Duodenal mucosa (tissue), 2 donors: ENCODE measurements around the gene EIF2B5.
"Not testable (repeated sequence)": the region's sequence is repeated elsewhere in the genome, so short reads cannot be mapped to it uniquely, and the experiment has no call there.

Experiments used
- H3K27ac ChIP-seq: one replicate; pipeline ENCODE4 v1.7.0; 2013; ENCODE audit warnings: low read depth, low read length
- H3K27me3 ChIP-seq, 2 donors: one replicate each; pipeline ENCODE4 v1.7.0; 2013; ENCODE audit warnings: low read length in 2 of 2, control low read depth in 1 of 2; ENCODE audit not compliant: insufficient read depth in 2 of 2, control insufficient read depth in 1 of 2
- H3K36me3 ChIP-seq, 2 donors: one replicate each; pipeline ENCODE4 v1.7.0; 2013; ENCODE audit warnings: low read length in 2 of 2, control low read depth in 1 of 2; ENCODE audit not compliant: insufficient read depth in 2 of 2, control insufficient read depth in 1 of 2
- H3K4me1 ChIP-seq, 2 donors: one replicate each; pipeline ENCODE4 v1.7.0; 2013; ENCODE audit warnings: low read length in 2 of 2, control low read depth in 1 of 2; ENCODE audit not compliant: insufficient read depth in 2 of 2, control insufficient read depth in 1 of 2
- H3K4me3 ChIP-seq, 2 donors: one replicate each; pipeline ENCODE4 v1.7.0; 2013; ENCODE audit warnings: low read length in 2 of 2, low read depth in 1 of 2
- H3K9ac ChIP-seq, 2 donors: one replicate each; pipeline ENCODE4 v1.7.0; 2013; ENCODE audit warnings: low read length in 2 of 2, low read depth in 1 of 2
- H3K9me3 ChIP-seq, 2 donors: one replicate each; pipeline ENCODE4 v1.7.0; 2013; ENCODE audit warnings: low read length in 2 of 2, control low read depth in 1 of 2; ENCODE audit not compliant: control insufficient read depth in 1 of 2

EIF2B5 gene

DNA sequence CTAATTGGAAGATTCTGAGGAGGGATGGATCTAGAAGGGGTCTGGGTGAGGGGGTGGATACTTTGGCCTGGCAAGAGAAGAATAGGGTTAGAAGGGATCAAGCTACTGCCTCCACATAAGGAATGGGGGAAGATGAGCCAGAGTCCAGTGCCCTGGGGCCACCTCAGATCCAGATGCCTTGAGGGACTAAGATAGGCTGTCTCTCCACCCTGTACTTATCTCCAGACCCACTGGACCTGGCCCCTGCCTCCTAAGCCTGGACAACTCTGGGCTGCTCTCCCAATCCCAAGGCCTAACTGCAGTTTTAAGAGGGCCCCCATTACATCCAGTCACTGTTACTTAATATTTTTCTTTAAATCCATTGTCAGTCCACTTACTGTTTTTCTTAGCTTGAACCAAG lies 22.0 kb downstream of the EIF2B5 start:
- peak overlapping the region; percentile 48 for H3K27ac ChIP-seq
- H3K27me3 ChIP-seq: no peaks in the 10 kb centered on the region
- H3K9ac ChIP-seq: peak overlapping the region; percentile 71 to 72
- H3K4me1 ChIP-seq: peaks cover 16 to 27% of the 10 kb centered on the region in 2 donors
- H3K4me3 ChIP-seq: peak overlapping the region; percentile 95 to 97
- no peaks in the 10 kb centered on the region for H3K9me3 ChIP-seq
- no peaks in the 10 kb centered on the region for H3K36me3 ChIP-seq

DNA sequence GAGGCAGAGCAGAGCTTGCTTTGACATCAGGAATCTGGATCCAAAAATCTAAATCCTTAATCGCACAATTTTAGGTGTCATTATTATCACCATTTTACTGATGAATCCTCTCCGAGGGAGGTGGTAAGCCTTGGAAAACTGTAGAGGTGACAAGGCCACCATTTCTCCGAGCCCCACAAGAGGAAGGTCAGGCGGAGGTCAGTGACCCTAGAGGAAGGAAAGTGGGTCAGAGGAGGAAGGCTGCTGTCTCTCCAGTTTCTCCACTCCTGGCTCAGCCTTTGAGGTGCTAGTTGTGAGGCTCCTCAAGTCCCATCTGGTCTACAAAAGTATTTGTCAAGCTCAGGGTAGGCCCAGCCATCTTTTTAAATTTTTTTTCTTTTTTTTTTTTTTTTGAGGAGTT lies 23.2 kb downstream of the EIF2B5 start:
- Histone ChIP-seq H3K36me3 (peaks cover under 1 to 7% of the 10 kb centered on the region in 2 donors), H3K27ac (no peak overlapping the region), H3K27me3 (no peaks in the 10 kb centered on the region), H3K9ac (no peak overlapping the region), H3K4me3 (no peak overlapping the region), H3K4me1 (peaks cover 16 to 27% of the 10 kb centered on the region in 2 donors), H3K9me3 (no peaks in the 10 kb centered on the region)

DNA sequence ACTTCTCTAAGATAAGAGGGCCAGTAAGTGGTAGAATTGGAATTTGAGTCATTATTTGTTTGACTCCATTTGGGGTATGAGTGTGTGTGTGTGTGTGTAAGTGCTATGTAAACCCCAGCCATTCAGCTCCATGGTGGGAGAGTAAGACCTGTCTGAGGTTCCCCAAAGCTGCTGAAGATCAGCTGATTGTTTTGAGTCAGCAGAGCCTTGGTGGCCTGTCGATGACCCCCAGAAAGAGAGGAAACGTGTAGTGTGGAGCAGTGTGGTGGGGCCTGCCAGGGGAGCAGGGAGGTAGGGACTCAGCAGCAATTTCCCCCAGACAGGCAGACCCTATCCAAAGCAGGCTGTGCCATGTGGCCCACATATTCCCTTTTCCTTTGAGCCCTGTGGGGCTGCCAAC lies 25.3 kb downstream of the EIF2B5 start:
- peaks cover 16 to 23% of the 10 kb centered on the region in 2 donors for H3K4me1 ChIP-seq
- no peaks in the 10 kb centered on the region for H3K9me3 ChIP-seq
- no peak overlapping the region for H3K9ac ChIP-seq
- peaks cover 20 to 28% of the 10 kb centered on the region in 2 donors for H3K36me3 ChIP-seq
- no peak overlapping the region for H3K4me3 ChIP-seq
- no peak overlapping the region for H3K27ac ChIP-seq
- no peaks in the 10 kb centered on the region for H3K27me3 ChIP-seq

DNA sequence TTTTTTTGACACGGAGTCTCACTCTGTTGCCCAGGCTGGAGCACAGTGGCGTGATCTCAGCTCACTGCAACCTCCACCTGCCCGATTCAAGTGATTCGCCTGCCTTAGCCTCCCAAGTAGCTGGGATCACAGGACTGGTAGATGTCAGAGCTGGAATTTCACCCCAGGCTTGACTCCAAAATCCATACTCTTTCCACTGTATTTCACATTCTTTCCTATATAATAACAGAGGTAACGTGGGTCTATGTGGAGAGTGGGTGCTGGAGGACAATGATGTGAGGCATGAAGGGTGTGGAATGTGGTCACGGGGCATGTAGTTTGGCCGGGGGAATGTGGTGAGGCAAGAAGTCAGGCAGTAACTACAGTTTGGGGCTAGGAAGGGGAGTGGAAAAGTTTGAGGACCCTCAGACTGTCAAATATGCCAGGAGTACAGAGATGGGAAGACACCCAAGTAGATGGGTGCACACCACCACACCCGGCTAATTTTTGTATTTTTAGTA lies 27.5 kb downstream of the EIF2B5 start:
- Histone ChIP-seq H3K36me3 (peaks cover 39 to 49% of the 10 kb centered on the region in 2 donors), H3K4me1 (peaks cover 6 to 10% of the 10 kb centered on the region in 2 donors)
- H3K9ac ChIP-seq, H3K27me3 ChIP-seq, H3K4me3 ChIP-seq, H3K9me3 ChIP-seq, H3K27ac ChIP-seq: not testable (repeated sequence)

DNA sequence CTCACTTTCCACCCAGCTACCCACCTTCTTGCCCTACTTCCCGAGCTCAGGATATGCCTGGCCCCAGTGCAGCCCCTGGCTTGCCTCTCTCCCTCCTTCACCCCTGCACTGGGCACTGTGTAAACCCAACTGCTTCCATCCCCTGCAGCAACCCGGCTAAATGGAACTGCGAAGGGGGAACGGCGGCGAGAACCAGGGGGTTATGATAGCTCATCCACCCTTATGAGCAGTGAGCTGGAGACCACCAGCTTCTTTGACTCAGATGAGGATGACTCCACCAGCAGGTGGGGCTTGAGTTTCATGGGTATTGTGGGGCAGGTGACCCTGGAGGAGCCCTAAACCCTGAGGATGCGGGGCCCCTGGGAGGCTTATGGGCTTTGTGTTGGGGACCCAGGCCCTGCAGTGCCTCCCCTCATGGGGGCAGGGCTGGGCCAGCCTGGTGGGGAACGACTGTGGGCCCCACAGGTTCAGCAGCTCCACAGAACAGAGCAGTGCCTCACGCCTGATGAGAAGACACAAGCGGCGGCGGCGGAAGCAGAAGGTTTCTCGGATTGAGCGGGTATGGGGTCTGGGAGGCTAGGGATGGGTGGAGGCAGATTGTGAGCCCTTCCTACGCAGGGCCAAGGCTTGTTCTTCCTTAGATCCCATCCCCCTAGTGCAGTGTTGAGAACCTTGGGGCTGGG lies 29.6 kb downstream of the EIF2B5 start:
- Histone ChIP-seq H3K4me1 (peaks cover 0 to 7% of the 10 kb centered on the region in 2 donors), H3K9me3 (no peaks in the 10 kb centered on the region), H3K4me3 (no peak overlapping the region), H3K27ac (no peak overlapping the region), H3K27me3 (no peaks in the 10 kb centered on the region), H3K36me3 (peaks cover 51 to 70% of the 10 kb centered on the region in 2 donors), H3K9ac (no peak overlapping the region)

DNA sequence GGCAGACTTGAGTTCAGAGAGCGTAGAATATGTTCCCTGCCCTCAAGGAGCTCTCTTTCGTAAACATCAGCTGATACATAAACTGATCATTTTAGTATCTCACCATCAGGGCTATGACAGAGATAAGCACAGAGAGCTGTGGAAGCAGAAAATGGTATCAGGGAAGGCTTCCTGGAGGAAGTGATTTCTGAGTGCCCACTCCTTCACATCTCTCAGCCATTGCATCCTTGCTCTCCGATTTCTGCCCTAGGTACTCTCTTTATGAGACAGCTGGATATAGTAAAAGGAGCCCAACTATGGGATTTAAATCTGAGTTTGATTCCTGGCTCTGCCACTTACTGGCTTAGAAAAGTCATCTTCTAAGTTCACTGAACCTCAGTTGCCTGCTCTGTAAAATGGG lies 30.4 kb downstream of the EIF2B5 start:
- Histone ChIP-seq H3K9me3 (no peaks in the 10 kb centered on the region), H3K27me3 (no peaks in the 10 kb centered on the region), H3K4me3 (no peak overlapping the region), H3K27ac (no peak overlapping the region), H3K4me1 (peaks cover 0 to 5% of the 10 kb centered on the region in 2 donors), H3K9ac (no peak overlapping the region), H3K36me3 (peaks cover 51 to 72% of the 10 kb centered on the region in 2 donors)

DNA sequence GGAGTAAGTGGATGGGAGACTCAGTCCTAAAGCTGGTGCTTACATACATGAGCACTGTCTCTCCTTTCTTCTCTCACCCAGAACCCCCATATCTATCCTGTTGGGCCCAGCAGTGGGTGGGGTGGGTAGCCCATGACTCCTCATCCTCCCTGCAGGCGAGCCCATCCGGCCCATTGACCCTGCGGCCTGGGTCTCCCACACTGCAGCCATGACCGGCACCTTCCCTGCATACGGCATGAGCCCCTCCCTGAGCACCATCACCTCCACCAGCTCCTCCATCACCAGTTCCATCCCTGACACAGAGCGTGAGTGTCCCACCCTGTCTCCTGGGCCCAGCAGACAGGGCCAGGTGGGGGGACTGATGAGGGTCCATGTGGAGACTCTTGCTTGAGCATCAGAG lies 31.5 kb downstream of the EIF2B5 start:
- Histone ChIP-seq H3K4me1 (no peaks in the 10 kb centered on the region), H3K36me3 (peaks cover 56 to 83% of the 10 kb centered on the region in 2 donors)

DNA sequence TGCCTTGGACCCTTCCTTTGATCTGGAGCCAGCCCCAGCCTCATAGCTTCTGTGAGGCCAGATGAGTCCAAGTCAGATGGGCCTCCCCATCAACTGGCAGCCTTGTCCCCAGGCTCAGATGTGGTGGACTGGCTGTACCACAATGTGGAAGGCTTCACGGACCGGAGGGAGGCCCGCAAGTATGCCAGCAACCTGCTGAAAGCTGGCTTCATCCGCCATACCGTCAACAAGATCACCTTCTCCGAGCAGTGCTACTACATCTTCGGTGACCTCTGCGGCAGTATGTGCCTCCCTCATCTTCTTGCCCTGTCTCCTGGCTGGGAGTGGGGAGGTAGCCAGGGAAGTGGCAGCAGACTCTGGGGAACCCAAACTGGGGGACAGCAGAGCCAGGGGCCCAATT lies 32.6 kb downstream of the EIF2B5 start:
- Histone ChIP-seq H3K36me3 (peaks cover 58 to 84% of the 10 kb centered on the region in 2 donors), H3K4me1 (no peaks in the 10 kb centered on the region), H3K4me3 (no peak overlapping the region), H3K27ac (no peak overlapping the region), H3K27me3 (no peaks in the 10 kb centered on the region), H3K9ac (no peak overlapping the region), H3K9me3 (no peaks in the 10 kb centered on the region)

More for the DNA sequence above, 31.5 kb downstream of the EIF2B5 start:
- no peak overlapping the region for H3K4me3 ChIP-seq
- H3K9ac ChIP-seq: no peak overlapping the region
- H3K27me3 ChIP-seq: no peaks in the 10 kb centered on the region
- H3K27ac ChIP-seq: no peak overlapping the region
- H3K9me3 ChIP-seq: no peaks in the 10 kb centered on the region

DNA sequence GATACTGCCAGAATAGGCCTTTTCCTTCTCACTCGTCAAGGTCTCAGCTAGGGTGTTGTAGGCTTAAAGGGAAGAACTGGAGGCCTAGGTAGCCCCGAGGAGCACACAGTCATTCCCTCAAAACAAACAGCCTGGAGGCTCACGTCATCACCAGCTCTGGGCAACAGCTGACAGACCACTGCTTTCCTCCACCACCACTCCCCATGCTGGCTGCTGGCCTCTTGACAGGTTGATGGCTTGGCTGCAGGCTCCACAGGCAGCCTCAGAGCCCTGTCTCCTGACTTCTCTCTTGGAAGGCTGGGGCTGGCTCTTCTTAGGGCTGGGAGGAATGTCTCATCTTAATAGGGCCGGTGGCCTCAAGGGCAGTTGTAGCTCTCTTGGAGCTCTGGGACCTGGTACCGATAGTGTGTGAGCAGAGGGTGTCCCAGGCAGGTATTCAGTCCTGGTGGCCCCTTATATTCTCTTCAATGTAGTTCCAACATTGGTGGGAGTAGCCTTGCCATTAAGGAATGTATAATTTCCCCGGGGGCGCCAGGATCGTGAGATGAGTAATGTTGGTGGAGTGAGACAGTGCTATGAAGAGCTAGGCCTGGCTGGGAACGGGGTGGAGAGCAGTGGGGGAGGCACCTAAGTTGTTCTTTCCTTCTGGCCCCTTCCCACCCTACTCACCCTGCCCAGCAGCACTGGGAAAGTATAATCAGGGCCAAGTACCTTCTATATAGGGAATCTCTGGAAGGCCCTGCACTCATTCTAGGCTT lies 33.4 kb downstream of the EIF2B5 start:
- no peak overlapping the region for H3K27ac ChIP-seq
- no peaks in the 10 kb centered on the region for H3K4me1 ChIP-seq
- peaks cover 57 to 79% of the 10 kb centered on the region in 2 donors for H3K36me3 ChIP-seq
- no peaks in the 10 kb centered on the region for H3K9me3 ChIP-seq
- H3K27me3 ChIP-seq: no peaks in the 10 kb centered on the region
- no peak overlapping the region for H3K9ac ChIP-seq
- H3K4me3 ChIP-seq: no peak overlapping the region
